ENCODE results near the gene NRARP. TPM values are rescaled to one million over a fixed set of nuclear protein-coding genes. Genes with fewer than 3 reads are reported as not detected.
A peak's percentile ranks its signal among the peaks of the same experiment; 100 is the strongest.
"Not testable (repeated sequence)": the region's sequence is repeated elsewhere in the genome, so short reads cannot be mapped to it uniquely, and the experiment has no call there.

NRARP gene
- total RNA-seq = 1 to 10 TPM; 5.6 to 9.0 TPM
- long read RNA-seq, donor 1, transcript NRARP-201 (1 exons, 1,770 nt) = major isoform, 6 of 6 reads
- long read RNA-seq, donor 1, partial matches to known transcripts = 0 of 6 reads
- long read RNA-seq, donor 1, other reads (novel, unspliced or antisense) = 0 of 6 reads
- long read RNA-seq, donor 2, partial matches to known transcripts = 0 of 4 reads
- long read RNA-seq, donor 2, other reads (novel, unspliced or antisense) = 0 of 4 reads

- peak; percentile 95 for DNase-seq (ENCODE audit: low spot score)
- intact Hi-C loops (cut with DNase I) = no loop called here
Observed at GRCh38 chr9:137302118-137302448, at the start of gene NRARP. NRARP (minus strand) TSS chr9:137302271; CDS start chr9:137301928, 343 bp downstream.

- peak; percentile 78 for DNase-seq (ENCODE audit: low spot score)
- intact Hi-C loops (cut with DNase I) = no loop called here
Observed at GRCh38 chr9:137350696-137351584, 48.9 kb upstream of the NRARP start.

GRCh38 chr9:137349471-137350033 lies 47.5 kb upstream of the NRARP start:
- peak; percentile 62 for DNase-seq (ENCODE audit: low spot score)
- intact Hi-C loops (cut with DNase I) = no loop called here

- DNase-seq (ENCODE audit: low spot score) = peak; percentile 75
- intact Hi-C loops (cut with DNase I) = no loop called here
Observed at GRCh38 chr9:137348769-137349470, 46.8 kb upstream of the NRARP start.

- peak; percentile 79 for DNase-seq (ENCODE audit: low spot score)
- intact Hi-C loops (cut with DNase I) = no loop called here
Observed at GRCh38 chr9:137347928-137348327, 45.9 kb upstream of the NRARP start.

GRCh38 chr9:137342482-137342881 lies 40.4 kb upstream of the NRARP start:
- intact Hi-C loops (cut with DNase I) = no loop called here
- DNase-seq (ENCODE audit: low spot score) = peak; percentile 42

GRCh38 chr9:137341227-137341626 lies 39.2 kb upstream of the NRARP start:
- intact Hi-C loops (cut with DNase I) = no loop called here
- DNase-seq (ENCODE audit: low spot score) = no peak

GRCh38 chr9:137339908-137340462 lies 37.9 kb upstream of the NRARP start:
- peak; percentile 45 for DNase-seq (ENCODE audit: low spot score)
- intact Hi-C loops (cut with DNase I) = not testable (repeated sequence)

- DNase-seq (ENCODE audit: low spot score) = peak; percentile 23
- intact Hi-C loops (cut with DNase I) = no loop called here
Observed at GRCh38 chr9:137339045-137339907, 37.2 kb upstream of the NRARP start.

- intact Hi-C loops (cut with DNase I) = no loop called here
- no peak for DNase-seq (ENCODE audit: low spot score)
Observed at GRCh38 chr9:137336735-137337134, 34.7 kb upstream of the NRARP start.

GRCh38 chr9:137333016-137333671 lies 31.1 kb upstream of the NRARP start:
- DNase-seq (ENCODE audit: low spot score) = peak; percentile 57
- intact Hi-C loops (cut with DNase I) = no loop called here

- DNase-seq (ENCODE audit: low spot score) = no peak
- intact Hi-C loops (cut with DNase I) = no loop called here
Observed at GRCh38 chr9:137331929-137332328, 29.9 kb upstream of the NRARP start.

GRCh38 chr9:137330689-137331088 lies 28.6 kb upstream of the NRARP start:
- intact Hi-C loops (cut with DNase I) = no loop called here
- DNase-seq (ENCODE audit: low spot score) = no peak

- intact Hi-C loops (cut with DNase I) = loop anchor here in 1 of 2 donors (5.0 kb wide), 2 partner anchors 333 to 467 kb away; no protein-coding TSS in a partner anchor
- peak; percentile 8 for DNase-seq (ENCODE audit: low spot score)
Observed at GRCh38 chr9:137329590-137329989, 27.5 kb upstream of the NRARP start.

GRCh38 chr9:137327641-137328550 lies 25.8 kb upstream of the NRARP start:
- not testable (repeated sequence) for DNase-seq (ENCODE audit: low spot score)
- intact Hi-C loops (cut with DNase I) = loop anchor here in 1 of 2 donors (5.0 kb wide), 2 partner anchors 334 to 466 kb away; no protein-coding TSS in a partner anchor

- intact Hi-C loops (cut with DNase I) = loop anchor here in 1 of 2 donors (5.0 kb wide), 2 partner anchors 336 to 464 kb away; no protein-coding TSS in a partner anchor
- peak; percentile 28 for DNase-seq (ENCODE audit: low spot score)
Observed at GRCh38 chr9:137326445-137327065, 24.5 kb upstream of the NRARP start.

Measured in posterior vena cava (tissue), 2 donors.